HG03575 (cell line): ENCODE results near the gene FGF22.
A peak's percentile ranks its signal among the peaks of the same experiment; 100 is the strongest.
"Not testable (repeated sequence)": the region's sequence is repeated elsewhere in the genome, so short reads cannot be mapped to it uniquely, and the experiment has no call there.

Source experiments
- ATAC-seq: cut with Tn5 transposase; IDR thresholded peaks from one replicate; pipeline ENCODE4 v1.9.1; 2021; ENCODE audit not compliant: unreplicated experiment, insufficient number of reproducible peaks, low FRiP score; ENCODE audit errors: extremely low read depth

Gene FGF22

DNA sequence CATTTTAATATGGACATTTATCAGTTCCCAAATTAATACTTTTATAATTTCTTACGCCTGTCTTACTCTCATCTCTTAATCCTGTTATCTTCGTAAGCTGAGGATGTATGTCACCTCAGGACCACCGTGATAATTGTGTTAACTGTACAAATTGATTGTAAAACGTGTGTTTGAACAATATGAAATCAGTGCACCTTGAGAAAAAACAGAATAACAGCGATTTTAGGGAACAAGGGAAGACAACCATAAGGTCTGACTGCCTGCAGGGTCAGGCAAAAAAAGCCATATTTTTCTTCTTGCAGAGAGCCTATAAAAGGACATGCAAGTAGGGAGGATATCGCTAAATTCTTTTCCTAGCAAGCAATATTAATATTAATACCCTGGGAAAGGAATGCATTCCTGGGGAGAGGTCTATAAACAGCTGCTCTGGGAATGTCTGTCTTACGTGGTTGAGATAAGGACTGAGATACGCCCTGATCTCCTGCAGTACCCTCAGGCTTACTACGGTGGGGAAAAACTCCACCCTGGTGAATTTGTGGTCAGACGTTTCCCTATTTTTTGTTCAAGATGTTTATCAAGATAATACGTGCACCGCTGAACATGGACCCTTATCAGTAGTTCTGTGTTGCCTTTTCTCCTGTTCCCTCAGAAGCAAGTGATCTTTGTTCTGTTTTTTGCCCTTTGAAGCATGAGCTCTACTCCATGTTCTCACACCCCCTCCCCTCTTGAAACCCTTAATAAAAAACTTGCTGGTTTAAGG is 29.2 kb downstream of the FGF22 start:
- ATAC-seq: not testable (repeated sequence)

DNA sequence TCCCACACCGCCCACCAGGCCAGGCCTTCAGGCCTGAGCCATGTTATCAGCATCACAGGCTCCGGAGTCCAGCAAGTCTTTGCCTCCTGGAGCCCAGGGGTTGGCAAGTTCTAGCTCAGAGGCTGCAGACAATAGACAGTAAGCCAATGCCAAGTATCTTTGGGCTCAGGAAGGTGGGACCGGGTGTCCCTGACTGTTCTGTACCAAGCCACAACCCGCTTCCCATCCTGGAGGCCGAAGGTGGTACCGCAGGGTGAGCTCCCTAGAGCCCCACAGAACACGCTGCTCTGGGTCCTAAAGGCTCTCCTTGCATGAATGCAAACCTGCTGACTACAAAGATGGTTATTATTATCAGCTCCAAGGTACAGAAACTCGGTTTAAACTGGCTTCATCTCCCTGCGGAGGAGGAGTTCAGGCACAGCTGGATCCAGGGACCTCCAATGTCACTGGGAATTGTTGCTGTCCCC is 31.0 kb downstream of the FGF22 start:
- ATAC-seq: no peak

DNA sequence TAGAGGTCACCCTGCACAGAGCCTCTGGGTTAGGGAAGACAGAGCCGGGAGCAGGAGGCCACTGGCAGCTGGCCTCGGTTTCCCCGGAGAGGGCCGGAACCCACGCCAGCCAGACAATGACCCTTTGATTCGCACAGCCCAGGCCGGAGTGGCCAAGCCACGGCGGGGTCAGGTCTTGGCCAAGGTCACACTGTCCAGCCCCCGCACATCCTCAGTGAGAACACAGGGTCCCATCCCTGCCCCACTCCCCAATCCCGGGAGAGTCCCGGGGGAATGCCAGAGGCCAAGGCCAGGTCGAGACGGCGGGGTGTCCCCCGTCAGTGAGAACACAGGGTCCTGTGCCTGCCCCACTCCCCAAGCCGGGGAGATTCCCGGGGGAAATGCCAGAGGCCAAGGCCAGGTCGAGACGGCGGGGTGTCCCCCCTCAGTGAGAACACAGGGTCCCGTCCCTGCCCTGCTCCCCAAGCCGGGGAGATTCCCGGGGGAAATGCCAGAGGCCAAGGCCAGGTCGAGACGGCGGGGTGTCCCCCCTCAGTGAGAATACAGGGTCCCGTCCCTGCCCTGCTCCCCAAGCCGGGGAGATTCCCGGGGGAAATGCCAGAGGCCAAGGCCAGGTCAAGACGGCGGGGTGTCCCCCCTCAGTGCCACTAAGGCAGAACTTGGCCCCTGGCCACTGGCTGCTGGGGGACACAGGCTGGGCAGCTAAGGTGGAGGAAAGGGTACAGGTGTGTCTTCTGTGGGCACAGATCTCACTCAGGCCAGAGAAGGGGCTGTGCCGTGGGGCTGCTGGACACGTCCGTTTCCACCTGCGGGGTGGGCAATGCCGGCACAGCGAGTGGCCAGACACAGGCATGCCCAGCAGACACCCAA is 34.8 kb downstream of the FGF22 start:
- ATAC-seq: no peak

DNA sequence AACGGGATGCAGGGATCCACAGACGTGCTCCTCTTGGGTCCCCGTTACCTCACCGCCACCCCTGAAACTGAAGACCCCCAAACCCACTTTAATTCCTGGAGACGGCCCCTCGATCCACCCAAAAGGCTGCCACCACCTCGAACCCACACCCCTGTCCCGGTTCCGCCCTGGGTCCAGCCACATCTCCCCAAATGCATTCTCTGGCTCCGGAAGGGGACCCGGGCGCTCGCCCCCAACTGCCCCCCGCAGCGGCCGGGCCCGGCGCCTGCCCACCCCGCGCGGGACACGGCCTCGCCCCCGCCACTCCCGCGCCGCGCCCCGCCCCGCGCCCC is 36.3 kb downstream of the FGF22 start:
- no peak for ATAC-seq

DNA sequence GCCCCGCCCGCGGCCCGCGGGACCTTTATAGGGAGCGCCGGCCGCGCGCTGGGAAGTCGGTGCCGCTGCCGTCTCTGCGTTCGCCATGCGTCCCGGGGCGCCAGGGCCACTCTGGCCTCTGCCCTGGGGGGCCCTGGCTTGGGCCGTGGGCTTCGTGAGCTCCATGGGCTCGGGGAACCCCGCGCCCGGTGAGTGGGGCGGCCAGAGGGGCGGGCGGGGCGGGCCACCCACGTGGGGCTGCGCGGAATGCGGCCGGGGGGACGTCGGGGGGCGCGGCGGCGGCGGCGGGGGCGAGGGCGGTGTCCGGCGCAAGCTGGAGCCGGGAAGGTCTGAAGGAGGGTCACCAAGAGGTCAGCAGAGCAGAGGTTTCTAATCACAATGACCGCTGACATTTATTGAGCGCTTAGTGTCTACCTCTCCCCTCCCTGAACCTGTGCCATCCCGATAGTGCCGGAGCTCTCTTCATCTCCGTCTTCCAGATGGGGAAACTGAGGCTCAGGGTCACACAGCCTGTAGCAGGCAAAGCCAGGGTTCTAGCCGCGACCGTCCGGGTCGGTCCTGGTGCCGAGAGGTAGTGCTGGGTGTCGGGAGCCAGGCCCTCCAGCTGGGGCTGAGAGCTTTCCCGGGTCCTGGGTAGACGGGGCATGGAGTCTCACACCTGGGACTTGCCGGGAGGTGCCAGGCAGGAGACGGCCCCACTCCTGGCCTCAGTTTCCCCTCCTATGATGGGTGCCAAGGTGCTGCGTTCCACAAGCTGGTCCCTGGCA is 36.8 kb downstream of the FGF22 start, which contains the start of gene FSTL3:
Gene FSTL3, plus strand, starts transcription at position 54 of the 767 bp plus-strand sequence. Its CDS starts 32 bp downstream, at position 86.
- ATAC-seq: no peak

DNA sequence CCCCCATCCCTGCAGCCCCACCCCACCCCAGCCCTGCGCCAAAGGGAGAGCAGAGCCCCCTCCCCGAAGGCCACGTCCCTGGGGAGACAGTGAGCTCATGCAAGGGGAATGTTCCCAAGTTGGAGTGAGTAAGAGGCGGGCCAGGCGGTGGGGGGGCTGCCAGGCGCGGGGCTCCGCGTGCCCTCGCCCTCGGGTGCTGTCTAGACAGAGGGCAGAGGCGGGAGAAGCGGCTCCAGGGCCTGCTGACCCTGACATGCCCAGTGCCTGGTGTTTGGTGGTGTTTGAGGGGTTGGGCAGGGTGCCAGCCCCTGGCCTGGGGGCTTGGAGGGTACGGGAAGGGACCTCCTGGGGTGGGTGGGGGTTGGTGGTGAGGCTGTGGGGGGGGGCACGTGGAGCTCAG is 37.5 kb downstream of the FGF22 start:
- no peak for ATAC-seq

DNA sequence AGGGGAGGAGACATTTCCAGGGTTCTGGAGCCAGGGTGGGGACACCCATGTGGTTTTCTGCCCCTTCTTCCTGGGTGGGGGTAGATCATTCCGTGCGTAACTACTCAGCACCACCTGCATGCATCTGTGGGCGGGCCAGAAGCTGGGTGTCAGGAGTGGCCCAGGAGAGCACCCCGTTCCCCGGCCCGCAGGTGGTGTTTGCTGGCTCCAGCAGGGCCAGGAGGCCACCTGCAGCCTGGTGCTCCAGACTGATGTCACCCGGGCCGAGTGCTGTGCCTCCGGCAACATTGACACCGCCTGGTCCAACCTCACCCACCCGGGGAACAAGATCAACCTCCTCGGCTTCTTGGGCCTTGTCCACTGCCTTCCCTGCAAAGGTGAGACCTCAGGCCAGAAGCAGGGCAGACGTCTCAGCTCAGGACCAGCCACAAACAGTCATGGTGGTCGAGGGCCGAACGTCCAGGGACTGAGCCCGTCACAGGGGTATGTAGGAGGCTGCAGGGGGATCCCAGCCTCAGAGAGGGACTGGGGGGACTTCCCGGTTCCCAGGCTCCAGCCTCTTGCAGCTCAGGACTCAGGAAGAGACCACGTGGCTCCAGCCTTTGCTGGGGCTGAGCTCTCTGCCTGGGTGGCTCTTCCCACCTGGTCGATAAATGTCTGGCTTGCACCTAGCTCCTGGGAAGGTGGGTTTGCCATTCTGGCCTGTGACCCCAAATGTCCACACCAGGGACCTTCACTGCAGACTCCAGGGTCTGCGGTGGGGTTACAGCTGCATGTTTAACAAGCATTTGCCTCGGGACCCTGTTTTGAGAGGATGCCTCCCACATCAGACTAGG is 38.1 kb downstream of the FGF22 start:
- ATAC-seq: no peak

DNA sequence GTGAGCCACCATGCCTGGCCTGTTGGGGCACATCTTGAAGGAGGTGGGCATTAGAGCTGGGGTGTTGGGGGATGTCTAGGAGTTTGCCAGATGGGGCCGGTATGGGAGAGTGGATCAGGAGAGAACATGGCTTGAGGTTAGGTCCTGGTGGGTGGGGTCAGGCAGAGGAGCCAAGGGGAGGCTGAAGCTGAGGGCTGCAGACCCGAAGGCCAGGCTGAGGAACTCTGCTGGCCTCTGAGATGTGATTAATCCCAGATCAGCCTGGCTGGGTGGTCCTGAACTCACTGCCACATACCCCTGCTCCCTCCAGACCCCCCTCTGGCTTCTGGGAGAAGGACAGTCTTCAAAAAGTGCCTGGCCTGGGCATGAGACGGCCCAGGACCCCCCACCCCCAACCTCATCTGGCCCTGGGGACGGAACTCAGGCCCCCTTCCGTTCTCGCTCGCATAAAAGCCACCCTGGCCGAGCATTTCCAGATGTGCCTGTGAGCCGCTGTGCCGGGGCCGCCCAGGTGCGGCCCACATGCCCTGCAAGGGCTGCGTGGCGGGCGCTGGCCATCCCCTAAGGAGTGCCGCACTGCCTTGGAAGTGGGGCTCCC is 39.2 kb downstream of the FGF22 start:
- ATAC-seq: no peak

DNA sequence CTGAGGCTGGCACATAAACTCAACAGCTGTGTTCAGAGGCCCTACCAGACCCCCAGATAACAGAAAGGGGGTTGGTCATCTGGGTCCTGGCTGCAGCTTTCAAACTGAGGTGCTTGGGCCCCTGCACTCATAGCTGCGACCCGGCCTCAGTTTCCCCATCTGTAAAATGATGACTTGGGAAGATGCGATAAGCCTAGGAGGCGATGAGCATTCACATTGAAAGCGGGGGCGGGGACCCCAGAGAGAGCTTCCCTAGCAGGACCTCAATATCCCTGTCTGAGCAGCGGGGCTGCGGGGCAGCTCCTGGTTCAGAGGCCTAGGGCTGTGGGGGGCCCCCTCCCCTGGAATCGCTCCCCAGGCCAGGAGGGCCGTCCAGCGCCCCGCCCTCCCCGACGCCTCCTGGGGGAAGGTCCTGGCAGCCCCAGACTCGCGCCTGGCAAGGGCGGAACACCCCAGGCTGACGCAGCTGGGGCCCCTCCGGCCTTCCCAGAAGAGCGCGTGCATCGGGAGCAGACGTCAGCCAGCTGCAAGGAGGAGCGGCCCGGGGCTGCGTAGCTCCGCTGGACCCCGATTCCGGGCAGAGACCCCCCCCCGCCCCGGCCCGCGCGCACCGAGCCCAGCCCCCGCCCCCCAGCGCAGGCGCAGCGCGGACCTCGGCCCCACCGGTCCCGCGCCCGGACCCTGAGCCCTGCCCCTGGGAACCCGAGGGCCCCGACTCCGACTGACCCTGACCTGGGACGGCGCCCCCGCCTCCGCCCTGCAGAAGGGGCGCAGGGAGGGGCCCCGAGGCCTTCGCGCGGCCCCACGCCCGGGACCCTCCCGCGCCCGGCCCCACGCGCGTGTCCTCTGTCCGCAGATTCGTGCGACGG is 40.0 kb downstream of the FGF22 start:
- no peak for ATAC-seq

DNA sequence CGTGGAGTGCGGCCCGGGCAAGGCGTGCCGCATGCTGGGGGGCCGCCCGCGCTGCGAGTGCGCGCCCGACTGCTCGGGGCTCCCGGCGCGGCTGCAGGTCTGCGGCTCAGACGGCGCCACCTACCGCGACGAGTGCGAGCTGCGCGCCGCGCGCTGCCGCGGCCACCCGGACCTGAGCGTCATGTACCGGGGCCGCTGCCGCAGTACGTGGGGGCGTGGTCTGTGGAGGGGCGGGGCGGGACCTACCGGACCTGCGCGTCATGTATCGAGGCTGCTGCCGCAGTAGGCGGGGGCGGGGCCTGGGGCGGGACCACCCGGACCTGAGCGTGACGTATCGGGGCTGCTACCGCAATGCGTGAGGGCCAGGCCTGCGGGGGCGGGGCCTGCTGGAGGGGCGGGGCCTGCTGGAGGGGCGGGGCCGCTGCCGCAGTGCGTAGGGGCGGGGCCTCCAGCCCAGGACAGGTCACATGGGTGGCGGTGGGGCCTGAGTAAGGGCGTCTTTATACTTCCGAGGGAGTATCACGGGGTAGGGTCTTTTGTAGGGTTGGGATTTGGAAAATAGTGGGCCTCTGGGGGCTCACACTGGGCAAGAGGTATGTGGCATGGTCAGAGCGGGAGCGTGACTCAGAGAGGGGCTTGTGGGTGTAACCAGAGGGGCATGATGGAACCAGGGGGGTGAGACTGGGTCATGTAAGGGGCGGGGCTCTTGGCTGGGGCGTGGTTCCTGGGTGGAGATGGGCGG is 40.8 kb downstream of the FGF22 start:
- ATAC-seq: peak; percentile 43

DNA sequence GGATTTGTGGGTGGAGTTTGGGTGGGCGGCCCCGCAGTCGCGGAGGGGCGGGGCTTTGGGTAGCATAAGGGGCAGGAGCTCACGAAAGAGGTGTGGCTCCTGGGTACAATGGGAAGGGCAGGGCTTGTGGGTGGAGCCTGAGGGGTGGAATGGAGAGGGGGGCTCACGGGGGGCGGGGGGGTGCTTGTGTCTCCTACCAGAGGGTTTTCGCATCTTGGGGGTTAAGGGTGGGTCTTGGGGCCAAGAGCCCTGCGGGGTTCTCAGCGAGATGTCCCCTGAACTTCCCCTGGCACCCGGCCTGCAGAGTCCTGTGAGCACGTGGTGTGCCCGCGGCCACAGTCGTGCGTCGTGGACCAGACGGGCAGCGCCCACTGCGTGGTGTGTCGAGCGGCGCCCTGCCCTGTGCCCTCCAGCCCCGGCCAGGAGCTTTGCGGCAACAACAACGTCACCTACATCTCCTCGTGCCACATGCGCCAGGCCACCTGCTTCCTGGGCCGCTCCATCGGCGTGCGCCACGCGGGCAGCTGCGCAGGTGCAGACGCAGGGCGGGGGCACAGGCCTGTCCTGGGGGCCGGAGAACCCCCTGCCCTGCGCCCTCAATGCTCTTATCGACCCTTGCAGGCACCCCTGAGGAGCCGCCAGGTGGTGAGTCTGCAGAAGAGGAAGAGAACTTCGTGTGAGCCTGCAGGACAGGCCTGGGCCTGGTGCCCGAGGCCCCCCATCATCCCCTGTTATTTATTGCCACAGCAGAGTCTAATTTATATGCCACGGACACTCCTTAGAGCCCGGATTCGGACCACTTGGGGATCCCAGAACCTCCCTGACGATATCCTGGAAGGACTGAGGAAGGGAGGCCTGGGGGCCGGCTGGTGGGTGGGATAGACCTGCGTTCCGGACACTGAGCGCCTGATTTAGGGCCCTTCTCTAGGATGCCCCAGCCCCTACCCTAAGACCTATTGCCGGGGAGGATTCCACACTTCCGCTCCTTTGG is 41.6 kb downstream of the FGF22 start:
- no peak for ATAC-seq

DNA sequence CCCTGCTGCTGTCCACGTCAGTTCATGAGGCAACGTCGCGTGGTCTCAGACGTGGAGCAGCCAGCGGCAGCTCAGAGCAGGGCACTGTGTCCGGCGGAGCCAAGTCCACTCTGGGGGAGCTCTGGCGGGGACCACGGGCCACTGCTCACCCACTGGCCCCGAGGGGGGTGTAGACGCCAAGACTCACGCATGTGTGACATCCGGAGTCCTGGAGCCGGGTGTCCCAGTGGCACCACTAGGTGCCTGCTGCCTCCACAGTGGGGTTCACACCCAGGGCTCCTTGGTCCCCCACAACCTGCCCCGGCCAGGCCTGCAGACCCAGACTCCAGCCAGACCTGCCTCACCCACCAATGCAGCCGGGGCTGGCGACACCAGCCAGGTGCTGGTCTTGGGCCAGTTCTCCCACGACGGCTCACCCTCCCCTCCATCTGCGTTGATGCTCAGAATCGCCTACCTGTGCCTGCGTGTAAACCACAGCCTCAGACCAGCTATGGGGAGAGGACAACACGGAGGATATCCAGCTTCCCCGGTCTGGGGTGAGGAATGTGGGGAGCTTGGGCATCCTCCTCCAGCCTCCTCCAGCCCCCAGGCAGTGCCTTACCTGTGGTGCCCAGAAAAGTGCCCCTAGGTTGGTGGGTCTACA is 43.1 kb downstream of the FGF22 start:
- ATAC-seq: no peak

DNA sequence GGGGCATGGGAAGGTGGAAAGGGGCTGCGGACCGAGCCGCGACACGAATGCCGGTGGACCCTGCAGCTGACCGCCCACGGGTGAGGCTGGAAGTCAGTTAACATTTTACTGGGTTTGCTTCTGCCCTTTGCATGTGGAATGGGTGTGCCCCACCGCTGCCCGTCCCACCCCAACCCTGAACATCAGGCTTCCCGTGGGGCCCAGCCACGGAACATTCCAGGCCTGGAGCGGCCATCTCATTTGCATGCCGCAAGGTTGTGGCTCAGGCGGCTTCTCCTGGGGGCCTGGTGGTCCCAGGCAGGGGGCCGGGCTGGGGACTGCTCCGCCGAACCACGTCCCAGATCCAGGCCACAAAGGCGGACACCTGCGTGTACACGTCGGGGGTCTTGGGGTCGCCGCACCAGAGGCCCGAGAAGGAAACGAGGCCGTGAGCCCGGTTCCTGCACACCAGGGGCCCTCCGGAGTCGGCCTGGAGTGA is 45.8 kb downstream of the FGF22 start:
- ATAC-seq: no peak

DNA sequence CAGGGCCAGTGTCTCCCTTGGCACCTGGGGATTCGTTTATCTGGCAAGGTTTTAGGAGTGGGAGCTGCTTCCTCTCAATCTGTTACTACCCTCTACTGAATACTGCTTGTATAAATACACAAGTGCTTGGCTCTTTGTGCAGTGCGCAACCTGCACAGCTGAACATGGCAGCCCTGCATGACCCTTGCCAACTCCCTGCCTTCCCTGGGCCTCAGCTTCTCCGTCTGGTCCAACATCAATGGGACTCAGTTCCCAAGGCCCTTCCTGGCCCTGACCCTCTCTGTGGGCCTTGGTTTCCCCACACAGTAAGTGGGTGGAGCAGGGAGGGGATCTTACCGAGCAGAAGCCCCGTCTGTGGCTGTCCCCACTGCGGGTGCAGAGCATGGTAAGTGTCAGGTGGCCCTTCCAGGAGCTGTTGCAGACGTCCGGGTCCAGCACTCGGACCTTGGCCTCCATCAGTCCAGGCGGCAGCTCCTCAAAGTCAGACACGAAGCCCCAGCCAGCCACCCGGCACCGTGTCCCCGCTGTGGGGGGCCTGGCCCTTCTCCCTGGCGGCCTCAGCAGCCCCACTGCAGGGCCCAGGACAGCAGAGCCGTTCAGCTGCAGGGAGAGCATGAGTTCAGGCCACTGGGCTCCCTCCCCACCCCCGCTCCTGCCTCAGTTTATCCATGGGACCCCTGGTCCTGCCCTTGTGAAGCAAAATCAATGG is 47.1 kb downstream of the FGF22 start:
- no peak for ATAC-seq
